Measurements from ENCODE around the gene ZSWIM6. TPM values are rescaled to one million over a fixed set of nuclear protein-coding genes. Genes with fewer than 3 reads are reported as not detected.

The ZSWIM6 gene
- polyA plus RNA-seq, 2 donors: 3.6 to 5.4 TPM

DNA sequence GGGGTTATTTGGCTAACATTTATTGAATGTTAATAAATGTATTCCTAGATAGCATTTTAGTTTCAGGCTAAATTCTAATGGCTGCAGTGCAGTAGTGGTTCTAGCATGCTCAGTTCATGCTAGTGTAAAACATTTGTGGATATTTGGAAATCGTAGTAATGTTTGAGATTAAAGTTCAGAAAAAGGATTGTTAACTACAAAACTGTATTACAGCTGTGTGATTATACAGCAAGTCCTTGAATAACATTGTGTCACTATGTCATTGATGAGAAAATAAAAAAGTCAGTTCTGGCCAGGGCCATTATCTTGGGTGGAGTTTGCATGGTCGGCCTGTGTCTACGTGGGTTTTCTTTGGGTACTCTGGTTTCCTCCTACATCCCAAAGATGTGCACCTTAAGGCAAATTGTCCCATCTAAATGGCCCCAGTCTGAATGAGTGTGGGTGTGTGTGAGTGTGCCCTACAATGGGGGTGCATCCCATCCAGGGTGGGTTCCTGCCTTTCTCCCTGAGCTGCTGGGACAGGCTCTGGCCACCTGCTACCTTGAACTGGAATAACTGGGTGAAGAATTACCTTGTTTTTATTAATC lies 8.8 kb downstream of the ZSWIM6 start:
- Histone ChIP-seq H3K4me3 (ENCODE audit: low read depth in 1 of 2, low read length in 2 of 2) (no peak overlapping the region), H3K27me3 (ENCODE audit: control insufficient read depth in 1 of 2, insufficient read depth in 2 of 2, low read length in 2 of 2) (no peaks in the 10 kb centered on the region), H3K36me3 (ENCODE audit: control insufficient read depth in 2 of 2, insufficient read depth in 2 of 2, low read length in 1 of 2) (no peaks in the 10 kb centered on the region), H3K4me1 (ENCODE audit: control insufficient read depth in 2 of 2, insufficient read depth in 2 of 2, low read length in 1 of 2) (peaks cover 0 to 2% of the 10 kb centered on the region in 2 donors), H3K27ac (ENCODE audit: low read depth in 2 of 2, low read length in 1 of 2) (no peak overlapping the region), H3K9me3 (ENCODE audit: control insufficient read depth in 2 of 2, insufficient read depth in 1 of 2, low read depth in 1 of 2, low read length in 1 of 2) (no peaks in the 10 kb centered on the region)
- 69 to 84% methylated on average over 3 of the region's 3 CpGs for WGBS, 2 donors

DNA sequence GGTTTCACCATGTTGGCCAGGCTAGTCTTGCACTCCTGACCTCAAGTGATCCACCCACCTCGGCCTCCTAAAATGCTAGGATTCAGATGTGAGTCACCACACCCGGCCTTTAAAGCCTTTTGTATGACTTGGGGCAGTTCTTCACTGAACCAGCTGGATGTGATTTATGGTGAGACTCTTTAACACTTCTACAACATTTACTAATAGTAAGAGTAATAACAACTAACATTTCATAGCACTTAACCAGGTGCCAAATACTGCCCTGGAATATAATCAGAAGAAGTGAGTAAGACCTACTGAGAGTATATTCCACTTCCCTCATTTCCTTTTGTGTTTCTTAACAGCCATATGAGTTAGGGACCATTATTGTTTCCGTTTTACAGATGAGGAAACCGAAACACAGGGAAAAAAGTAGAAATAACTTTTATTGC lies 10.0 kb downstream of the ZSWIM6 start:
- no peaks in the 10 kb centered on the region for H3K36me3 ChIP-seq (ENCODE audit: control insufficient read depth in 2 of 2, insufficient read depth in 2 of 2, low read length in 1 of 2)
- H3K4me1 ChIP-seq (ENCODE audit: control insufficient read depth in 2 of 2, insufficient read depth in 2 of 2, low read length in 1 of 2): peaks cover 0 to 2% of the 10 kb centered on the region in 2 donors
- H3K27me3 ChIP-seq (ENCODE audit: control insufficient read depth in 1 of 2, insufficient read depth in 2 of 2, low read length in 2 of 2): no peaks in the 10 kb centered on the region
- no peaks in the 10 kb centered on the region for H3K9me3 ChIP-seq (ENCODE audit: control insufficient read depth in 2 of 2, insufficient read depth in 1 of 2, low read depth in 1 of 2, low read length in 1 of 2)
- no peak overlapping the region for H3K27ac ChIP-seq (ENCODE audit: low read depth in 2 of 2, low read length in 1 of 2)
- H3K4me3 ChIP-seq (ENCODE audit: low read depth in 1 of 2, low read length in 2 of 2): no peak overlapping the region
- WGBS, 2 donors: 52 to 60% methylated on average over 4 of the region's 4 CpGs

DNA sequence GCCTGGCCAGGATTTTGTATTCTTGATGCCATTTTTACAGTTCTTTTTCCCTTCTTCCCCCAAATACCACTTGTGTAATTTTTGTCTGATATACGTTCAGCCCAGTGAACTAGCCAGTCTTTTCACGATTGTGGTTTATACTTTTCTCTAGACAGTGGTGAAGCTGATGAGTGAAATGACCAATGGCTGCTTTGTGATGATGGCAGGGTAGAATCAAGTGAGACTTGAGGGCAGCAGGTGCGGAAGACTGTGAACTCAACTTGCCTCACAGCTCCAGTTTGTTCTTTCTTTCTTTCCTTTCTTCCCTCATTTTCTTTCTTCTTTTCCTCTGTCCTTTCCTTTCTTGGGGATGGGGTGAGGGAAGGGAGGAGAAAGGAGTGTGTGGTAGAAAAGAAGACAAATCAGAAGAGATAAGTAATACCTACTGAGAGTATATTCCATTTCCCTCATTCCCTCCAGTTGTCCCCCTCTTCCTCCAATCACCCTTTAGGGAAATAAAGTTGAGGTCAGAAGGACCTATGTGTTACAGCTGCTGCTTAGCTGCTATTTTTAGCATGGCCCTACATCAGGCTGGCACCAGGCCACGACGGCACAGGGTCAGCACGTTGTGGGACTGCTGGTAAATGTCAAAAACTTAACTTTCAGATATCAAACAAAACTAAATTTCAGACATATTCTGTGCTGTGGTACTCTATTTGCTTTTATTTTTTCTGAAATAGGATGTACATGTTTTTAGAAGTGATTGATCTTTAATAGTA lies 12.3 kb downstream of the ZSWIM6 start:
- Histone ChIP-seq H3K36me3 (ENCODE audit: control insufficient read depth in 2 of 2, insufficient read depth in 2 of 2, low read length in 1 of 2) (no peaks in the 10 kb centered on the region), H3K4me1 (ENCODE audit: control insufficient read depth in 2 of 2, insufficient read depth in 2 of 2, low read length in 1 of 2) (peaks cover 0 to 4% of the 10 kb centered on the region in 2 donors), H3K4me3 (ENCODE audit: low read depth in 1 of 2, low read length in 2 of 2) (no peak overlapping the region), H3K27me3 (ENCODE audit: control insufficient read depth in 1 of 2, insufficient read depth in 2 of 2, low read length in 2 of 2) (no peaks in the 10 kb centered on the region), H3K9me3 (ENCODE audit: control insufficient read depth in 2 of 2, insufficient read depth in 1 of 2, low read depth in 1 of 2, low read length in 1 of 2) (no peaks in the 10 kb centered on the region), H3K27ac (ENCODE audit: low read depth in 2 of 2, low read length in 1 of 2) (no peak overlapping the region)
- 56 to 58% methylated on average over 6 of the region's 6 CpGs for WGBS, 2 donors

DNA sequence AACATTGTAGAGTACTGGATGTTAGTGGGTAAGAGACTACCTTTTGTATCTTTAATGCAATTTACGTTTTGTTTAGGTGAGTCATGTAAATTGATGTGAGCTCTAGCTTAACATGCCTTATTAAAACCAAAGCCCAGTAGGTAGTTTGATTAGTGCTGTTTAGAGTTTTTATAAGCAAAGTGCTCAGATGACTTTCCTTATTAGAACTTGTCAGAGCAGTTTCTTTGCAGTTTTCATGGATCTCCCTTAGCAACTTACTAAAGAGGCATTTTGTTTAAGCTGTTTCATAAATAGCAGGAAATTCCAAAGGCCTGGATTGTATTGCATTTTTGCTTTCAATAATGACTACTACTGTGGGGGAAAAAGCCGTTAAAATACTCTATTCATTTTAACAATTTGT lies 14.5 kb downstream of the ZSWIM6 start:
- Histone ChIP-seq H3K36me3 (ENCODE audit: control insufficient read depth in 2 of 2, insufficient read depth in 2 of 2, low read length in 1 of 2) (no peaks in the 10 kb centered on the region), H3K27ac (ENCODE audit: low read depth in 2 of 2, low read length in 1 of 2) (no peak overlapping the region), H3K9me3 (ENCODE audit: control insufficient read depth in 2 of 2, insufficient read depth in 1 of 2, low read depth in 1 of 2, low read length in 1 of 2) (no peaks in the 10 kb centered on the region), H3K4me3 (ENCODE audit: low read depth in 1 of 2, low read length in 2 of 2) (no peak overlapping the region), H3K27me3 (ENCODE audit: control insufficient read depth in 1 of 2, insufficient read depth in 2 of 2, low read length in 2 of 2) (no peaks in the 10 kb centered on the region), H3K4me1 (ENCODE audit: control insufficient read depth in 2 of 2, insufficient read depth in 2 of 2, low read length in 1 of 2) (peaks cover 0 to 4% of the 10 kb centered on the region in 2 donors)
- WGBS, 2 donors: 53 to 67% methylated on average over 2 of the region's 2 CpGs

DNA sequence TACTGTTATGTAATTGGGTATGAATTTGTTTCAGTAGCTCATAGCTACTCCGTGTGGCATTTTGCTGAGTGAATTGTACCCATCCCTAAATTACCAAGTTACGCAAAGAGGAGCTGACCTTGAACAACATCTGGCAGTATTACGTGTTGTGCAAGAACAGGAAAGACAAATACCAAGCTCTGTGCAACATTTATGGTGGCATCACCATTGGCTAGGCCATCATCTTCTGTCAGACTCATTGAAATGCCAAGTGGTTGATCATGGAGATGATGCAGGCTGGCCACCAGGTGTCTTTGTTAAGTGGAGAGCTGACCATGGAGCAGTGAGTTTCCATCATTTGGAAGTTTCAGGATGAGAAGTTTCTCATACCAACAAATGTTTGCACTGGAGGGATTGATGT lies 15.0 kb downstream of the ZSWIM6 start:
- Histone ChIP-seq H3K4me3 (ENCODE audit: low read depth in 1 of 2, low read length in 2 of 2) (no peak overlapping the region), H3K9me3 (ENCODE audit: control insufficient read depth in 2 of 2, insufficient read depth in 1 of 2, low read depth in 1 of 2, low read length in 1 of 2) (no peaks in the 10 kb centered on the region), H3K4me1 (ENCODE audit: control insufficient read depth in 2 of 2, insufficient read depth in 2 of 2, low read length in 1 of 2) (peaks cover 0 to 7% of the 10 kb centered on the region in 2 donors), H3K27me3 (ENCODE audit: control insufficient read depth in 1 of 2, insufficient read depth in 2 of 2, low read length in 2 of 2) (no peaks in the 10 kb centered on the region), H3K27ac (ENCODE audit: low read depth in 2 of 2, low read length in 1 of 2) (no peak overlapping the region), H3K36me3 (ENCODE audit: control insufficient read depth in 2 of 2, insufficient read depth in 2 of 2, low read length in 1 of 2) (no peaks in the 10 kb centered on the region)
- 82 to 84% methylated on average over 3 of the region's 3 CpGs for WGBS, 2 donors

DNA sequence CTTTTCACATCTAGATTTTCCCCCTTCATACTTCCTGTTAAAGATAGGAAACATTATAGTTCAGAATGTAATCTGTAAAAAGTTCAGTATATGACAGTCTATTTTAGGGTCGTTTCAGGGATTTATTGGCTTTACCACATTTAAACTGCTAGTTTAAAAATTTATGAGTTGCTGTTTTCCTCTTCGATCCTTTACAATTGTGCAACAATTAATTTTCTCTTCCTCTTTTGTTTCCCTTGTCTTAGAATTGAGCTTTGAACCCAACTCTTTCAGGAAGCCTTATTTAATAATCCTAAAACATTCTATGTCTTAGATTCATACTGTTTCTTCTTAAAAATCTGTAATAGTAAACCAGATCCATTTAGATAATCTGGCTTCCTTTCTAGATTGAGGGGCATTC lies 16.4 kb downstream of the ZSWIM6 start:
- Histone ChIP-seq H3K36me3 (ENCODE audit: control insufficient read depth in 2 of 2, insufficient read depth in 2 of 2, low read length in 1 of 2) (no peaks in the 10 kb centered on the region), H3K4me1 (ENCODE audit: control insufficient read depth in 2 of 2, insufficient read depth in 2 of 2, low read length in 1 of 2) (peaks cover 0 to 7% of the 10 kb centered on the region in 2 donors), H3K4me3 (ENCODE audit: low read depth in 1 of 2, low read length in 2 of 2) (no peak overlapping the region), H3K27ac (ENCODE audit: low read depth in 2 of 2, low read length in 1 of 2) (no peak overlapping the region), H3K9me3 (ENCODE audit: control insufficient read depth in 2 of 2, insufficient read depth in 1 of 2, low read depth in 1 of 2, low read length in 1 of 2) (no peaks in the 10 kb centered on the region), H3K27me3 (ENCODE audit: control insufficient read depth in 1 of 2, insufficient read depth in 2 of 2, low read length in 2 of 2) (no peaks in the 10 kb centered on the region)
- 48 to 65% methylated on average over 2 of the region's 2 CpGs for WGBS, 2 donors

DNA sequence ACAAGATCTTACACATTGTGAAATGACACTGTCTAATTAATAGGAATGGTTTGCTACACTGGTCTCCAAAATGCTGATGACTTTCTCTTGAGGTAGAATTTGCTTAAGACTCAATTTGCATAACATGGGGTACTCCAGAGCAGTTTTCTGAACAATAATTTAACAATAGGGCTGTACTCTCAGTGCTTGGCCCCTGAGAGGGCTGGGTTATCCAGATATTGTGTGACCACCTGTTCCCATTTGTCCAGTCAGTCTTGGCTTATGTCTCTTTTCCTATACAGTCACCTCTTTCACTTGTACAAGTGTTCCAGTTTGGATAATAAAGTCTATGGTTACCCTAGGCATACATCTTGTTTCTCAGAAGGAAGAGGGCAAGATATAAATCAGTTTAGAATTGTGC lies 17.9 kb downstream of the ZSWIM6 start:
- Histone ChIP-seq H3K4me3 (ENCODE audit: low read depth in 1 of 2, low read length in 2 of 2) (no peak overlapping the region), H3K36me3 (ENCODE audit: control insufficient read depth in 2 of 2, insufficient read depth in 2 of 2, low read length in 1 of 2) (no peaks in the 10 kb centered on the region), H3K27ac (ENCODE audit: low read depth in 2 of 2, low read length in 1 of 2) (no peak overlapping the region), H3K27me3 (ENCODE audit: control insufficient read depth in 1 of 2, insufficient read depth in 2 of 2, low read length in 2 of 2) (no peaks in the 10 kb centered on the region), H3K4me1 (ENCODE audit: control insufficient read depth in 2 of 2, insufficient read depth in 2 of 2, low read length in 1 of 2) (peaks cover 0 to 7% of the 10 kb centered on the region in 2 donors), H3K9me3 (ENCODE audit: control insufficient read depth in 2 of 2, insufficient read depth in 1 of 2, low read depth in 1 of 2, low read length in 1 of 2) (no peaks in the 10 kb centered on the region)

DNA sequence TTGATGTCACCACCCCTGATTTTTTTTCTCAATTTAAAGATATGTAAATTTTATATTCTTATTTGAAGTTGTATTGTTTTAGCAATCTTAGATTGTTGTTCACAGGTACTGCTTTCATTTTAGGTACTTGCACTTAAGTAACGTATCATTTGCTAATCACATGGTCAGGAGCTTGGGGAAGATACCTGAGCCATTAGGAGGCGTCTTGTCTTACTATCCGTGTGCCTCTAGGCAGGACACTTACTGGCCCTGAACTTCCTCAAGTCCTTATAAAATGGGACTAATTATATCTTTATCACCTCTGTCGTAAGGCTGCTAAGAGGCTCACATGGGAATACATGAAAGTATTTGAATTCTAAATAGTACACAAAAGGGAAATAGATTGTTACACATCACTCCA lies 18.5 kb downstream of the ZSWIM6 start:
- Histone ChIP-seq H3K4me3 (ENCODE audit: low read depth in 1 of 2, low read length in 2 of 2) (no peak overlapping the region), H3K9me3 (ENCODE audit: control insufficient read depth in 2 of 2, insufficient read depth in 1 of 2, low read depth in 1 of 2, low read length in 1 of 2) (no peaks in the 10 kb centered on the region), H3K27ac (ENCODE audit: low read depth in 2 of 2, low read length in 1 of 2) (no peak overlapping the region), H3K4me1 (ENCODE audit: control insufficient read depth in 2 of 2, insufficient read depth in 2 of 2, low read length in 1 of 2) (peaks cover 0 to 7% of the 10 kb centered on the region in 2 donors), H3K27me3 (ENCODE audit: control insufficient read depth in 1 of 2, insufficient read depth in 2 of 2, low read length in 2 of 2) (no peaks in the 10 kb centered on the region), H3K36me3 (ENCODE audit: control insufficient read depth in 2 of 2, insufficient read depth in 2 of 2, low read length in 1 of 2) (no peaks in the 10 kb centered on the region)
- WGBS, 2 donors: 80 to 88% methylated on average over 4 of the region's 4 CpGs

DNA sequence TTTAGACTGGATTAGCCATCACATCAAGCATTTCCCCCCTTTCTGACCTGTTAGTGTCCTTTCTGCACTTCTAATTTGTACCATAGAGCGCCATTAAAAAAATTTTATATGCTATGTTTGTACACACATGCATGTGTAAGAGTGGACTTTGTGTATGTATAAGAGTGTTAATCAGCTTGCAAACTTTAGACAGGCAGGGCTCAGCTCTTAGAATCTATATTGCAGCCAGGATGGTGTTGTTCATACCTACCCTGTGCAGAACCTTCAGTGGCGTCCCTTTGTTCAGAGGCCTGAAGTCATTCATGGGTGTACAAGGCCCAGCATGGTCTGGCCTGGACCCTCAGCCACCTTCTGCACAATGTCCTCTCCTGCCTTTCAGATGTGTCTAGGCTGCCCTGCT lies 19.7 kb downstream of the ZSWIM6 start:
- 99% methylated on average over 2 of the region's 2 CpGs for WGBS, 2 donors

DNA sequence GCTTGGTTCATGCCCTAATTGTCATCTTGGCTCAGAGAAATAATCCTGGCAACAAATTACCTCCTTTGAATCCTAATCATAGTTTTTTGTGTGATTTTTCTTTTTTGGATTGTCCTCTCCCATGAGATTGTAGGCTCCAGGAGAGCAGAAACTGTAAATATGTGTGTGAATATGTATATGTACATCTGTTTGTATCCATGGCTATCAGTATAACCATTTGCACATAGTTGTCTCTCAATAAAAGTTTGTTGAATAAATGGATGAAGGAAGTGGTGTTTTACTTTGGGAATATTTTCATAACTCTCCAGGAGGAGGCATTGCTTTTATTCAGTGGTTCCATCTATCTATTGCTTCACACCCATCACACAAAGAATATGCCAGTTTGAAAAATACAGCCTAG lies 20.1 kb downstream of the ZSWIM6 start:
- Histone ChIP-seq H3K9me3 (ENCODE audit: control insufficient read depth in 2 of 2, insufficient read depth in 1 of 2, low read depth in 1 of 2, low read length in 1 of 2) (no peaks in the 10 kb centered on the region), H3K36me3 (ENCODE audit: control insufficient read depth in 2 of 2, insufficient read depth in 2 of 2, low read length in 1 of 2) (no peaks in the 10 kb centered on the region), H3K27me3 (ENCODE audit: control insufficient read depth in 1 of 2, insufficient read depth in 2 of 2, low read length in 2 of 2) (no peaks in the 10 kb centered on the region), H3K4me3 (ENCODE audit: low read depth in 1 of 2, low read length in 2 of 2) (no peak overlapping the region), H3K27ac (ENCODE audit: low read depth in 2 of 2, low read length in 1 of 2) (no peak overlapping the region), H3K4me1 (ENCODE audit: control insufficient read depth in 2 of 2, insufficient read depth in 2 of 2, low read length in 1 of 2) (peaks cover 0 to 4% of the 10 kb centered on the region in 2 donors)

More for the DNA sequence above, 19.7 kb downstream of the ZSWIM6 start:
- no peaks in the 10 kb centered on the region for H3K36me3 ChIP-seq (ENCODE audit: control insufficient read depth in 2 of 2, insufficient read depth in 2 of 2, low read length in 1 of 2)
- no peaks in the 10 kb centered on the region for H3K27me3 ChIP-seq (ENCODE audit: control insufficient read depth in 1 of 2, insufficient read depth in 2 of 2, low read length in 2 of 2)
- no peaks in the 10 kb centered on the region for H3K9me3 ChIP-seq (ENCODE audit: control insufficient read depth in 2 of 2, insufficient read depth in 1 of 2, low read depth in 1 of 2, low read length in 1 of 2)
- H3K27ac ChIP-seq (ENCODE audit: low read depth in 2 of 2, low read length in 1 of 2): no peak overlapping the region
- H3K4me1 ChIP-seq (ENCODE audit: control insufficient read depth in 2 of 2, insufficient read depth in 2 of 2, low read length in 1 of 2): peaks cover 0 to 7% of the 10 kb centered on the region in 2 donors
- no peak overlapping the region for H3K4me3 ChIP-seq (ENCODE audit: low read depth in 1 of 2, low read length in 2 of 2)
